ENCODE results near the gene ZXDC. TPM values are rescaled to one million over a fixed set of nuclear protein-coding genes. Genes with fewer than 3 reads are reported as not detected.

The ZXDC gene
- total RNA-seq, 1 donor from 2014 or later: 29.4 TPM

DNA sequence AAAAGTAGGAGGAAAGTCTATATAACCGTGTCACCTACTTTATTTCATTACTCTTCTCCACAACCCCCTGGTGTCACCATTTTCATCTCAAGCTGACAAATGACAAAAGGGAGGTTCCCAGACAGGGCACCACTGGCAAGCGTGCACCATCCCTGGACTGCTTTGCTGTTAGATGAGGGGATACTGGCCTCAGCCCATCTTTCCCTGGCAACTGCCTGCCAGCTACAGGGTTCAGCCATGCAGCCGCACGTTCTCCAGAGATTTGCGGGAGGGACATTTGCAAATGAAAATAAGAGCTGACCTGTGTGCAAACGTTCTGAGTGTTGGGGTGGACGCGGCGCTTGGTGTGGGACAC, 41.2 kb upstream of the ZXDC start:
- no peaks in the 10 kb centered on the region for H3K27me3 Mint-ChIP-seq (ENCODE audit: insufficient read depth)
- no peak overlapping the region for H3K27ac Mint-ChIP-seq
- intact Hi-C loops (cut with micrococcal nuclease): no loop called here
- no peak overlapping the region for H3K4me3 Mint-ChIP-seq
- H3K9me3 Mint-ChIP-seq: no peaks in the 10 kb centered on the region
- H3K36me3 Mint-ChIP-seq (ENCODE audit: low read depth): no peaks in the 10 kb centered on the region
- no peak for DNase-seq (ENCODE audit: low spot score)
- no peaks in the 10 kb centered on the region for H3K4me1 Mint-ChIP-seq (ENCODE audit: low read depth)

DNA sequence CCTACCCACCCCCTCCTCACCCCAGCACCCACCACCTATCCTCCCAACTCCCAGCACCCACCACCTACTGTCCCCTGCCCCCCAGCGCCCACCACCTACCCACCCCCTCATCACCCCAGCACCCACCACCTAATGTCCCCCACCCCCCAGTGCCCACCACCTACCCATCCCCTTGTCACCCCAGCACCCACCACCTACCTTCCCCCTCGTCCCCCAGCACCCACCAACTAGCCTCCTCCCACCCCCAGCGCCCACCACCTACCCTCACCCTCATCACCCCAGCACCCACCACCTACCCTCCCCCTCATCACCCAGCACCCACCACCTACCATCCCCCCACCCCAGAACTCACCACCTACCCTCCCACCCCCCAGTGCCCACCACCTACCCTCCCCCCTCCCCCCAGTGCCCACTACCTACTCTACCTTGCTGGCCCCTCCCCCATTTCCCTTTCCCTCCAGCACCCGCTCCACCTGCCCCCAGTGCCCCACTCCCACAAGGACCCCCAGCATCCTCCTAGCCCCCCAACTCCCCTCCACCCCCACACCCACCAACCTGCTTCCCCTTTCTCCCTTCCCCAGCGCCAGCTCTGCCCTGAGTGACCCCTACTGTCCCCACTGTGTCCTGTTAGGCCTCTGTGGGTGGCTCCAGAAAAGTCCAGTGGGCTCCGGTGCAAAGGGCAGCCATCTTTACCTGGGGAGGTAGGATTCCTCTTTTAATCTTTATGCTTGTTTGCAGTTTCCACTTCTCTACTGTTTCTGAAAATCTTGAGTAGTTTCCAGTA, 40.7 kb upstream of the ZXDC start:
- intact Hi-C loops (cut with micrococcal nuclease): no loop called here
- Mint-ChIP-seq H3K36me3 (ENCODE audit: low read depth) (no peaks in the 10 kb centered on the region), H3K4me1 (ENCODE audit: low read depth) (no peaks in the 10 kb centered on the region), H3K4me3 (no peak overlapping the region), H3K27ac (no peak overlapping the region), H3K9me3 (no peaks in the 10 kb centered on the region), H3K27me3 (ENCODE audit: insufficient read depth) (no peaks in the 10 kb centered on the region)
- no peak for DNase-seq (ENCODE audit: low spot score)

DNA sequence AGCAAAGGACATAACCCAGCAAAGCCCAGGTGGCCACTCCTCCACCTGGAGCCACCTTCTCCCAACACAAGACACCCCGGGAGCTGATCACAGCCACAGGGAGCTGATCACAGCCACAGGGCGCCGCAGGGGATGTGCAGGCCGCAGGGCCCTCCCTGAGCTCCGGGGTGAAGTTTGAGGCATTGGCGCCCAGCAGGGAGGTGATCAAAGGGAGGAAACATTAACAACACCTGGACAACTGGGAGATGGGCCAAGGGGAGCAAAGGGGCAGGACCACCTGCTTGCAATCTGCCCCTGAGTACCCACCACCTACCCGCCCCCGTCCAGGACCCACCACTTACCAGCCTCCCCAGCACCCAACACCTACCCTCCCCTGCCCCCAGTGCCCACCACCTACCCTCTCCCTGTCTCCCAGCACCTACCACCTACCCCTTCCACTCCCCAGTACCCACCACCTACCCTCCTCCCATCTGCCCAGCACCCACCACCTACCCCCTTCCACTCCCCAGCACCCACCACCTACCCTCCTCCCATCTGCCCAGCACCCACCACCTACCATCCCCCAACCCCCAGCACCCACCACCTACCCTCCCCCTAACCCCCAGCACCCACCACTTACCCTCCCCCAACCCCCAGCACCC, 39.5 kb upstream of the ZXDC start:
- H3K36me3 Mint-ChIP-seq (ENCODE audit: low read depth): no peaks in the 10 kb centered on the region

DNA sequence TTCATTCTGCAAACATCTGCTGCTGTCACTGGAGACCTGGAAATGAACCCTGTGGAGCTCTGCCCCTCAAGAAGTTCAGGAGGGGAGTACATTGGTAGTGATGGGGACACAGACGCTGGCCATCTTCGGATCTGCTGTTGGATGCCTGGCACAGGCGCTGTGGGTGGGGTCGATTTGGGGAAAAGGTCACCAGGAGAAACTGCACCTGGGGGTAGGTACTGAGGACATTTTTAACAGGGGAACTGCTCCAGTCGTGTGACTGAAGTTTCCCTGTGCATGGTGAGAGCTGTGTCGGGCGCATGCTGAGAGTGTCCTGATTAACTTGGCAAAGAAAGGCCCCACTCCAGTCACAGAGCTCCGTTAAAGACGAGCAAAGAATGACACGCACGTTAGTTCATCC, 38.5 kb upstream of the ZXDC start:
- intact Hi-C loops (cut with micrococcal nuclease): no loop called here
- no peaks in the 10 kb centered on the region for H3K4me1 Mint-ChIP-seq (ENCODE audit: low read depth)
- H3K27me3 Mint-ChIP-seq (ENCODE audit: insufficient read depth): no peaks in the 10 kb centered on the region
- no peaks in the 10 kb centered on the region for H3K9me3 Mint-ChIP-seq
- no peaks in the 10 kb centered on the region for H3K36me3 Mint-ChIP-seq (ENCODE audit: low read depth)
- no peak overlapping the region for H3K27ac Mint-ChIP-seq
- H3K4me3 Mint-ChIP-seq: no peak overlapping the region
- DNase-seq (ENCODE audit: low spot score): no peak

More for the DNA sequence above, 39.5 kb upstream of the ZXDC start:
- no peak overlapping the region for H3K4me3 Mint-ChIP-seq
- H3K27ac Mint-ChIP-seq: no peak overlapping the region
- no peak for DNase-seq (ENCODE audit: low spot score)
- intact Hi-C loops (cut with micrococcal nuclease): no loop called here
- H3K27me3 Mint-ChIP-seq (ENCODE audit: insufficient read depth): no peaks in the 10 kb centered on the region
- no peaks in the 10 kb centered on the region for H3K9me3 Mint-ChIP-seq
- no peaks in the 10 kb centered on the region for H3K4me1 Mint-ChIP-seq (ENCODE audit: low read depth)

DNA sequence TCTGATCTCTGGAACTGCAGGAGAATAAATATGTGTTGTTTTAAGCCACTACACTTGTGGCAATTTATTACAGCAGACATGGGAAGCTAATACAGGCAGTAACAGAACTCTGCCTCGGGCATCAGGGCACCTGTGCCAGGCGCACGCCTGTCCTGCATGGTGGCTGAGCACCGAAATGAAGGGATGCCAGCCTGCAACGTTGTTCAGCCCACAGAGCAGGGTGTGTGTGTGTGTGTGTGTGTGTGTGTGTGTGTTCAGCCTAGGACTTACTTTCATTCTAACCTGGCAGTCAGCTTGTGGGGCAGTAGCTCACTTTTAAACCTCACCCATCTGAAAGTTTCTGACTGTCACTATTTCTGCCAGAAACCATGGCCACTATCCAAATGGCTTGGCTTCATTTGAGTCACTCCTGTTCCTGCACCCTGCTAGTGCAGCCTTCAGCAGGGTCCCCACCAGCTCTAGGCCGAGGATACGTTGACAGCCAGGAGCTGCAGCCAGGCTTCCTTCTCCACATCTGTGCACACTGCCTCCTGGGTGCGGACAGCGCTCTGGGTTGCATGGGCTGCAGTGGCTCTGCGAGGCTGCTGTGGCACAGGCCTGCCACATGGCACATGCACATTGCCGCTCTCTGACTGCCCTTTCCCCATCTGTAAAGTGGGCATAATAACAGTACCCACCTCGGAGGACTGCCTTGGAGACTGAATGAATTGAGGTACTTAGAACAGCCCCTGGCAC, 37.4 kb upstream of the ZXDC start:
- DNase-seq (ENCODE audit: low spot score): no peak
- Mint-ChIP-seq H3K9me3 (no peaks in the 10 kb centered on the region), H3K36me3 (ENCODE audit: low read depth) (no peaks in the 10 kb centered on the region), H3K4me3 (no peak overlapping the region), H3K27ac (no peak overlapping the region), H3K4me1 (ENCODE audit: low read depth) (no peaks in the 10 kb centered on the region), H3K27me3 (ENCODE audit: insufficient read depth) (no peaks in the 10 kb centered on the region)
- intact Hi-C loops (cut with micrococcal nuclease): no loop called here

DNA sequence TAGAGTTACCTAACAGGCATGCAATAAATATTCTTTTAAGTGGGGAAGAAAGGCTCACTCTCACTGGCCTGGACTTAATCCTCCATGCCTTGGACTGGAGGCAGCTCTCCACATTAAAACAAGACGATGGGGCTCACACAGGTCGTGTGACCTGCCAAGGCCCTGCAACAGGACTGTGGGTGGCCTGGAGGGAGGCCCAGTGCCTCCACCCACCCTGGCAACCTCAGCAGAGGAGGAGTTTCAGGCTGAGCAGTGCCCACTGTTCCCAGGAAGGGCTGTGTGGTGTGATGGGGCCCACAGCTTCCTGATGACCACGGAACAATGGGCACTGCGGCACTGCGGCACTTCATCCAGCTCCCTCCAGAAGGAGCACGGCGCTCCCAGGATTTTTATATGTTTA, 36.3 kb upstream of the ZXDC start:
- no peaks in the 10 kb centered on the region for H3K36me3 Mint-ChIP-seq (ENCODE audit: low read depth)
- H3K9me3 Mint-ChIP-seq: no peaks in the 10 kb centered on the region
- DNase-seq (ENCODE audit: low spot score): no peak
- intact Hi-C loops (cut with micrococcal nuclease): no loop called here
- no peaks in the 10 kb centered on the region for H3K4me1 Mint-ChIP-seq (ENCODE audit: low read depth)
- H3K4me3 Mint-ChIP-seq: no peak overlapping the region
- H3K27me3 Mint-ChIP-seq (ENCODE audit: insufficient read depth): no peaks in the 10 kb centered on the region
- no peak overlapping the region for H3K27ac Mint-ChIP-seq

DNA sequence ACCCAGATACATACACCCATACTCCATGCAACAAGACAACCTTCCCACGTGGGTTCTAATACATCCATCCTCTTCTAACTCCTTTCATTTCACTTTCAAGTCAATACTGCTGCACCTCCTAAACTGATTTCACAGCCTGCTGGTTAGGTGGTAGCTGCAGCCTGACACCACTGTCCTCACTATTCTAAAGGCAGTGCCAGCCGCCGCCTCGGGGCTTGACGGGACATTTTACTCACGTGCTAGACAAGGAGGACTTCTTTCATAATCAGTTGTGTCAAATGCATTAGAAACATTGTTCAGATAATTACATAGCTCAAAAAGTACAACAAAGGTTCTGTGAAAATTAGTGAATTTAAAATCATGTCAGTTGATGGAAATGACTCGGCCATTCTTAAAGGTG, 35.6 kb upstream of the ZXDC start:
- no peak for DNase-seq (ENCODE audit: low spot score)
- Mint-ChIP-seq H3K36me3 (ENCODE audit: low read depth) (no peaks in the 10 kb centered on the region), H3K9me3 (no peaks in the 10 kb centered on the region), H3K4me1 (ENCODE audit: low read depth) (no peaks in the 10 kb centered on the region), H3K27me3 (ENCODE audit: insufficient read depth) (no peaks in the 10 kb centered on the region), H3K4me3 (no peak overlapping the region), H3K27ac (no peak overlapping the region)
- intact Hi-C loops (cut with micrococcal nuclease): no loop called here

DNA sequence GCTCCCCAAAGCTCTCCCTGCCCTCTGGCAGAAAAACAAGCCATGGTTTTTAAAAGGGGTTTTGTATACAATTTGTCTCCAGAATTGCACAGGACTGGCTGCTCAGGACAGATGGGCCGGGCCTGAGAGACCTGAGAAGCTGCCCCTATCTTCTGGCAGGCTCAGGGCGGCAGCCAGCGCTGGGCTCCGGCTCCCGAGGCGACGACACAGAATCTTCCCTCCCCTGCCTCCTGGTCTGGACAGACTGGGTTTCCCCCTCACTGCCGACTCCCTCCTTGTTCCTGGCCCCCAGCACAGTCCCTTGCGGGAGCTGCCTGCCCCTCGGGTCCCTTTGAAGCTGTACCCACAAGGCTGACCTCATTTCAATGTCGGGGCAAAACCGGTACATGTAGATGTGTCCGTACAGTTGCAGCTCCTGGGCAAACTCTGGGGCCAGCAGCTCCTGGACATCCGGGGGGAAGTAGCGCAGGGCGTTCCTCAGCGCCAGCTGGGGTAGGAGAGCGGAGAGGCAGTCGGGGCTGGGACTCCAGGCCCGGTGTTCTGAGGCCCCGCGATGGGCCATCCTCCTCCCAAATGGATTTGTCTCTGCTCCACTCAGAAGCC, 34.7 kb upstream of the ZXDC start:
- DNase-seq (ENCODE audit: low spot score): no peak
- Mint-ChIP-seq H3K9me3 (no peaks in the 10 kb centered on the region), H3K27ac (no peak overlapping the region), H3K27me3 (ENCODE audit: insufficient read depth) (no peaks in the 10 kb centered on the region), H3K4me3 (no peak overlapping the region), H3K4me1 (ENCODE audit: low read depth) (no peaks in the 10 kb centered on the region), H3K36me3 (ENCODE audit: low read depth) (no peaks in the 10 kb centered on the region)
- intact Hi-C loops (cut with micrococcal nuclease): no loop called here

DNA sequence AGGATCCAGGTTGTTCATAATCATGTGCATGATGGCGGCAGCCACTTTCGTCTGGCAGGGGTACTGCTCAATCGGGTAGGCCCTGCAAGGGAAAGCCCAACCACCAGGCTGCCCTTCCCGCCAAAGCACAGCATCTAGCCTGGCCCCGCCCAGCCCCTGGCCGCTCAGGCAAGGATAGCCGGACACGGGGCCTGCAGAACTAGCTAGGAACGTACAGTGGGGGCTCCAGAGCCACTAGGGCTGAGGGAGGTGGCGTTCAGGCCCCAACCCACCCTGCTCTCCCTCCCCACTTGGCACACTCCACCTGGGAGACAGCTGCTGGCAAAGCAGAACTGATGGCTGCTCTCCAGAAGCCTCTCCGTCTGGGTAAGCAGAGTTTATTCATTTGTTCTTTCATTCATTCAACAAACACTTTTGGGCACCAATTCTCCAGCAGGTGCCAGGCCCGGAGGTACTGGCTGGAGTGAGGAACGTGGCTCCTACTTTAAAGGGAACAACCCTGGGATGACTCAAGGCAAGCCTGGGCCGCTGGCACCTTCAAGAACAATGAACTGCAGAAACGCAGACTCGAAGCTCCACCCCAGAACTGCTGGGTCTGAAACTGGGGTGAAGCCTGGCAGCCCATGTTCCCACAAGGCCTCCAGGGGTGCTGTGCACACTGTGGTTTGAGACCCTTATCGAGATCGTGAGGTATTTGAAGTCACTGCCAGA, 34.1 kb upstream of the ZXDC start:
- Mint-ChIP-seq H3K27ac (no peak overlapping the region), H3K4me3 (no peak overlapping the region), H3K36me3 (ENCODE audit: low read depth) (no peaks in the 10 kb centered on the region), H3K9me3 (no peaks in the 10 kb centered on the region), H3K4me1 (ENCODE audit: low read depth) (no peaks in the 10 kb centered on the region), H3K27me3 (ENCODE audit: insufficient read depth) (no peaks in the 10 kb centered on the region)
- intact Hi-C loops (cut with micrococcal nuclease): no loop called here
- no peak for DNase-seq (ENCODE audit: low spot score)

DNA sequence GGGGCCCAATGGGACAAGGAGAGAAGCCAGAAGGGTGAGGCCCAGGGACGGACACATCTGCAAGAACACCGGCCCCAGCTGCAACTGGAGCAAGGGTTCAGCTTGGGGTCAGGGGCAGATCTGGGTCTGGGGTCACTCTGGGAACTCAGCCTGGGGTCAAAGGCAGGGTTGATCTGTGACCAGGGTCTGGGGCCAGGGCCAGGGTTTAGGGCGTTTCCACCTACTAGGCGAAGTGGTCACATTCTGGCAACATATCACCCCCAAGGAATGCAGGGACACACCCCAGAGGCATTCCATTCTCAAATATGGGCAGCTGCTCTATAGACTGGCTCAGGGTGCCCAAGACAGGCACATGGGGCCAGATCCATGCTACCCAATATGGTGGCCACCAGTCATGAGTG, 32.9 kb upstream of the ZXDC start:
- H3K27ac Mint-ChIP-seq: no peak overlapping the region
- no peaks in the 10 kb centered on the region for H3K9me3 Mint-ChIP-seq
- H3K36me3 Mint-ChIP-seq (ENCODE audit: low read depth): no peaks in the 10 kb centered on the region
- no peak overlapping the region for H3K4me3 Mint-ChIP-seq
- no peaks in the 10 kb centered on the region for H3K4me1 Mint-ChIP-seq (ENCODE audit: low read depth)
- DNase-seq (ENCODE audit: low spot score): no peak
- H3K27me3 Mint-ChIP-seq (ENCODE audit: insufficient read depth): peaks cover 3% of the 10 kb centered on the region
- intact Hi-C loops (cut with micrococcal nuclease): no loop called here

DNA sequence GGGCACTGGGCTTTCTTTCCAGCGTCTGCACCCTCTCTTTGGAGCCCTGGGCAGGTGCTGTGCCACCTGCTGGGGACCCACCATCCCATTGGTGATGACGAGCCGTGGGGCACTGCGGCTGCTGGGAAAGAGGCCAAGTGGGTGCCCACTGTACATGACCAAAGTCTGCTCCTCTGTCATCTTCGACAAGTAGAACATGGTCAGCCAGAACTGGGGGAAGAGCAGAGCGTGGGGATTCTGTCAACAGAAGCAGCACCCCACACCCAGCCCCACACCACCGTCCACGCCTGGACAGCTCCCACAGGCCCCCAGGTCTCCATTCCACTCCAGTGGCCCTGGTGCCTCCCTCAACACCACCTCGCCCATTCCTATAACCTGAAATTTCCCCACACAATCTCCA, 32.2 kb upstream of the ZXDC start:
- intact Hi-C loops (cut with micrococcal nuclease): no loop called here
- H3K4me1 Mint-ChIP-seq (ENCODE audit: low read depth): no peaks in the 10 kb centered on the region
- no peaks in the 10 kb centered on the region for H3K36me3 Mint-ChIP-seq (ENCODE audit: low read depth)
- no peak overlapping the region for H3K27ac Mint-ChIP-seq
- H3K4me3 Mint-ChIP-seq: no peak overlapping the region
- no peak for DNase-seq (ENCODE audit: low spot score)
- H3K9me3 Mint-ChIP-seq: no peaks in the 10 kb centered on the region
- peaks cover 3% of the 10 kb centered on the region for H3K27me3 Mint-ChIP-seq (ENCODE audit: insufficient read depth)

DNA sequence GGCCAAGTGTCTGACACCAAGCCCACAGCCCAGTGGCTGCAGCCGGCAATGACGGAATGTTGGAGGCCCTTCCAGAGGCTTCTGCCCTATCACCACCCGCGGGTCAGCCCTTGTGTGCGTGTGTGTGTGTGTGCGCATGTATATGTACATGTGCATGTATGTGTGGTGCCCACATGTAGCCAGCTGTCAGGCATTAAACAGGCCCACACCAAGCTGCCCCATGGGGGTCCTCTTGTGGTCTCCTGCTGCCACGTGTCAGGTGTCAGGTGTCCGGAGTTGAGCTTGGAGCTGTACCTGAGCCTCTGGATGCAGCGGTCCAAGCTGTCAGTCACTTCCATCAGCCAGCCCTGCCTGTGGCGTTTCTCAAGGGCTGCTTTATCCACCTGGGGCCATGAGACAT, 28.0 kb upstream of the ZXDC start:
- no peak overlapping the region for H3K27ac Mint-ChIP-seq
- H3K36me3 Mint-ChIP-seq (ENCODE audit: low read depth): no peaks in the 10 kb centered on the region
- H3K27me3 Mint-ChIP-seq (ENCODE audit: insufficient read depth): peaks cover 3% of the 10 kb centered on the region
- intact Hi-C loops (cut with micrococcal nuclease): no loop called here
- no peaks in the 10 kb centered on the region for H3K9me3 Mint-ChIP-seq
- DNase-seq (ENCODE audit: low spot score): no peak
- H3K4me1 Mint-ChIP-seq (ENCODE audit: low read depth): no peaks in the 10 kb centered on the region
- no peak overlapping the region for H3K4me3 Mint-ChIP-seq

All from activated T-helper 1 cell treated with anti-CD3 and anti-CD28 coated beads, Interleukin-12 subunit alpha, Interleukin-12 subunit beta, Interleukin-2, Interleukin-4 antibody, amounts not matched to agents 30 ng/mL and 10 ng/mL and 1 ng/mL, durations not matched to agents 14 hours and 24 hours and 36 hours (primary cell).